WERI-Rb-1 (cell line): ENCODE measurements around the gene ANO2.

ENCODE experiments used
- DNase-seq: peaks from one replicate; pipeline ENCODE4 v3.0.0-alpha.2; 2020
- H3K27ac ChIP-seq: fragments of 250-450 bp; sonication (Bioruptor Pico); 2 replicates; pipeline ENCODE4 v1.5.1; 2020; ENCODE audit warnings: mild to moderate bottlenecking, moderate library complexity
- H3K27me3 ChIP-seq: fragments of 250-450 bp; sonication (Bioruptor Pico); 2 replicates; pipeline ENCODE4 v1.5.1; 2021; ENCODE audit warnings: mild to moderate bottlenecking, low read depth, moderate library complexity; ENCODE audit not compliant: insufficient read depth, severe bottlenecking
- H3K36me3 ChIP-seq: fragments of 250-450 bp; sonication (Bioruptor Pico); 2 replicates; pipeline ENCODE4 v1.5.1; 2020; ENCODE audit warnings: mild to moderate bottlenecking, moderate library complexity
- H3K4me3 ChIP-seq: 2 replicates; pipeline ENCODE4 v1.5.1; 2011; ENCODE audit warnings: low read depth, mild to moderate bottlenecking, control low read depth, low read length
- H3K9me3 ChIP-seq: fragments of 250-450 bp; sonication (Bioruptor Pico); 2 replicates; pipeline ENCODE4 v1.5.1; 2021; ENCODE audit warnings: mild to moderate bottlenecking, moderate library complexity; ENCODE audit not compliant: severe bottlenecking
- CTCF ChIP-seq: IDR thresholded peaks from 2 replicates; pipeline ENCODE4 v1.5.1; 2011; ENCODE audit warnings: low read depth, mild to moderate bottlenecking, control low read depth, inconsistent platforms, low read length

Gene ANO2

GRCh38 chr12:5592310-5592709 is 352.7 kb downstream of the ANO2 start:
- no peaks in the 10 kb centered on the region for H3K27me3 ChIP-seq
- no peak overlapping the region for H3K4me3 ChIP-seq
- no peak overlapping the region; the same call in 1 of the 2 replicates for H3K27ac ChIP-seq
- TF ChIP-seq CTCF, result no peak
- H3K36me3 ChIP-seq, result peaks cover 29% of the 10 kb centered on the region
- no peaks in the 10 kb centered on the region for H3K9me3 ChIP-seq
- DNase-seq, result no peak

- TF ChIP-seq CTCF, result no peak
- no peaks in the 10 kb centered on the region for H3K27me3 ChIP-seq
Measured at GRCh38 chr12:5590316-5590715, 354.7 kb downstream of the ANO2 start.

GRCh38 chr12:5589054-5589453 is 356.0 kb downstream of the ANO2 start:
- no peak overlapping the region for H3K4me3 ChIP-seq
- H3K36me3 ChIP-seq, result peaks cover 23% of the 10 kb centered on the region
- no peak for TF ChIP-seq CTCF
- H3K27ac ChIP-seq, result peak overlapping the region; percentile 79
- peak; percentile 35 for DNase-seq
- H3K9me3 ChIP-seq, result no peaks in the 10 kb centered on the region
- no peaks in the 10 kb centered on the region for H3K27me3 ChIP-seq

More at GRCh38 chr12:5590316-5590715, 354.7 kb downstream of the ANO2 start:
- H3K9me3 ChIP-seq, result no peaks in the 10 kb centered on the region
- no peak for DNase-seq
- peaks cover 29% of the 10 kb centered on the region for H3K36me3 ChIP-seq
- H3K27ac ChIP-seq, result no peak overlapping the region
- H3K4me3 ChIP-seq, result no peak overlapping the region

GRCh38 chr12:5588591-5588990 is 356.5 kb downstream of the ANO2 start:
- no peak for TF ChIP-seq CTCF
- H3K27ac ChIP-seq, result peak overlapping the region; percentile 79
- DNase-seq, result no peak
- no peak overlapping the region for H3K4me3 ChIP-seq
- H3K9me3 ChIP-seq, result no peaks in the 10 kb centered on the region
- H3K36me3 ChIP-seq, result peaks cover 20% of the 10 kb centered on the region
- H3K27me3 ChIP-seq, result no peaks in the 10 kb centered on the region

GRCh38 chr12:5588176-5588575 is 356.9 kb downstream of the ANO2 start:
- no peak for DNase-seq
- Histone ChIP-seq H3K27me3 (no peaks in the 10 kb centered on the region), H3K4me3 (no peak overlapping the region), H3K9me3 (no peaks in the 10 kb centered on the region), H3K27ac (peak overlapping the region; percentile 79), H3K36me3 (peaks cover 18% of the 10 kb centered on the region)
- no peak for TF ChIP-seq CTCF

- H3K9me3 ChIP-seq, result no peaks in the 10 kb centered on the region
- no peaks in the 10 kb centered on the region for H3K27me3 ChIP-seq
- H3K36me3 ChIP-seq, result peaks cover 18% of the 10 kb centered on the region
- H3K4me3 ChIP-seq, result no peak overlapping the region
- peak overlapping the region; percentile 79 for H3K27ac ChIP-seq
- peak; percentile 89 for DNase-seq
- TF ChIP-seq CTCF, result no peak
Measured at GRCh38 chr12:5587711-5588121, 357.3 kb downstream of the ANO2 start.
